Brain pericyte (primary cell): ENCODE measurements around the gene POP5.

Experiments
- DNase-seq: peaks from one replicate; pipeline ENCODE4 v3.0.0-alpha.2; 2012; ENCODE audit warnings: low read depth, low spot score

POP5 gene

DNA sequence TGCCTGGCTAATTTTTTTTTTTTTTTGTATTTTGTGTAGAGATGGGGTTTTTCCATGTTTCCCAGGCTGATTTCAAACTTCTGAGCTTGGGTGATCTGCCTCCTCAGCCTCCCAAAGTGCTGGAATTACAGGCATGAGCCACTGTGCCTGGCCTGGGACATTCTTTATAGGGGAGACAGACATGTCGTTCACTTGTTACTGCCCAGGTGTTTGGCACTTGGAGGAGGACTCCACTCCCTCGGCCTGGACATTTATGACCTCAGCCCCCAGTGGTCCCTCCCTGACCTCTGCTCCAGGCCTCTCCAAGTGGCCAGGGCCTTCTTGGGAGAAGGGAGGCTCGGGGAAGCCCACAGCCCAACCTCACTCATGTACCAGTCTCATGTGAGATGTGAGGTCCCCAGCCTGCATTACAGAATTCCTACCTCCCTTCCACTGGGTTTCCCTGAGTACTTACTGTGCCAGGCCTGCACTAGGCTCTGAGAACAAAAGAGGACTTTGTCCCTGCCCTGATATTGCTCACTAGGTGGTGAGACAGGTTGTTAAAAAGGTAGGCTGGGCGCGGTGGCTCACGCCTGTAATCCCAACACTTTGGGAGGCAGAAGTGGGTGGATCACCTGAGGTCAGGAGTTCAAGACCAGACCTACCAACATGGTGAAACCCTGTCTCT lies 9.7 kb upstream of the POP5 start:
- DNase-seq, result no peak

DNA sequence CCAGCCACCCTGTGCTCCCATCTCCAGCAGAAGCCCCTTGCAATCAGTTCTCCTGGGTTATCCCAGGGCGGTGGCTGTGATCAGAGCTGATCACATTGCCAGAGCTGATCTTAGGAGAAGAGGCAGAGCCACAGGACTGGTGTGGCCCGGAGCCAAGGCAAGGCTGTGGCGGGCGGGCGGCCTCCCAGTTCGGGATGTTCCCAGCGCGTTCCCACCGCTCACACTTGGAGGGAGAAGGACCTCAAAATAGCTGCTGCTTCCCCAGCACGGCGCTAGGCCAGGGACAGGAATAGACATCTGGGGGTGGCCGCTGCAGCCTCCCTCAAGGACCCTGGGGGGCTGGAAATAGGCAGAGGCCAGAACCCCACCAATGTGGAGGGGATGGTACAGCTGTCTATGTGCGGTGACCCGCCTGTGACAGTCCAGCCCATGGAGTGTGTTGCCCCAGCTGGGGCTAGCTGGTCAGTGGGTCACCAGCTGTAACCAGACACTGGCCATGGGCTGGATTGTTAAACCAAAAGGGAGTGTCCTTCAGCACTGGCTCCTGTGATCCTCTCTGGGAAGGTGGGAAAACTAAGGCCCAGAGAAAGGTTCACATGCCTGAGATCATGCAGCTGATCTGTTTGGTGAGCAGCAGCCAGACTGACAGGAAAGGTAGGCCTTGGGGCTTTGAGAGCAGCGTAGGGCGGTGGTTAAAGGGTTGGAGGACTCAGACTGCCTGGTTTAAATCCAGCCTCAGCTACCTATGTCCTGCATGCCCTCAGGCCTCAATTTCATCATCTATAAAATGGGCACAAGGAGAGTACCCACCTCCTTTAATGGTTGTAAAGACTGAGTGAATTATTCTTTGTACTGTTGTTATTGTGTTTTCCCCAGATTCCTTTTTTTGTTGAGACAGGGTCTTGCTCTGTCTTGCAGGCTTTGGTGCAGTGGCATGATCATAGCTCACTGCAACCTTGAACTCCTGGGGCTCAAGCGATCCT lies 8.0 kb upstream of the POP5 start:
- no peak for DNase-seq

DNA sequence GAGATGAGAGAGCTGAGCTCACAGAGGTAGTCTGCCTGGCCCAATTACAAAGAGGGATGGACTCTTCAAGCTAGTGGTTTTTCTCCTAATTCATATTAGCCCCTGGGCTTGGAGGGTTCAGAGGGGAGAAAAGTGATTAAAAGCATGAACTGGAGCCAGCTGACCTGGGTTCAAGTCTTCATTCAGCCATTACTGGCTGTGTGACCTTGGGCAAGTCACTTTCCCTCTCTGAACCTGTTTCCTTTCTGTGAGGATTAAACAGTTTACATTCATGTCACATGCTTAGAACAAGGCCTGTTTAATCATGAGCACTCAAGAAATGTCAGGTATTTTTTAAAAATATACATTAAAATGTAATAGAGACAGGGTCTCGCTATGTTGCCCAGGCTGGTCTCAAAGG lies 7.2 kb upstream of the POP5 start:
- DNase-seq, result no peak

DNA sequence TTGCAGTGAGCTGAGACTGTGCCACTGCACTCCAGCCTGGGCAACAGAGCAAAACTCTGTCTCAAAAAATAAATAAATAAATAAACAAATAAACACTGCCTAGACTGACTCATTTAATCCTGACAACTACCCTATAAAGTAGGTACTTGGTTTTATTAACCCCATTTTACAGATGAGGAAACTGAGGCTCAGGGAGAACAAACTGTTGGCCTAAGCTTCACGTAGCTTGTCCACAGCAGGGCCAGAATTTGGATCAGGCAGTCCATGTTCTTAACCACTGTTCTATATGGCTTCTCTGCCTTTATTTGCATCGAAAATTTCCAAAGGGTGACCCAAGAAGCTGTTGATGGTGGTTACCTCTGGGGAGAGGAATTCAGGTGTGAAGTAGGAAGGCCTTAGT lies 5.7 kb upstream of the POP5 start:
- DNase-seq, result no peak

DNA sequence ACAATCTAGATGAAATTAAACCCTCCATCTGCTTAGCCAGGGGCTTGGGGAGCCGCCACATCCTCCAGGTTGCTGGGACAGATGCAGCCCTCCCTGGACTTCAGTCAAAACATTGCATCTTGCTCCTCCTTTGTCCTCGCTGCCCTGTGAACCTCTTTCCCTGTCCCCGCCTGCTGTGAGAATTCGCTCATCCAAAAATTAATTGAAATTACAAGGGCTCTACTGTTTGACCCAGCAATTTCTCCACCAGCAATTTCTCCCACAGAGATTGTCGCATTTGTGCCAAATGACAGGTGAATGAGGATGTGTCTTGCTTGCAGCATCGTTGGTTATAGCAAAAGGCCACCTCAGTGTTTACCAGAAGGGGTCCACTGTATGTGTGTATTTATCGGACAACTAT lies 5.0 kb upstream of the POP5 start:
- DNase-seq, result no peak

DNA sequence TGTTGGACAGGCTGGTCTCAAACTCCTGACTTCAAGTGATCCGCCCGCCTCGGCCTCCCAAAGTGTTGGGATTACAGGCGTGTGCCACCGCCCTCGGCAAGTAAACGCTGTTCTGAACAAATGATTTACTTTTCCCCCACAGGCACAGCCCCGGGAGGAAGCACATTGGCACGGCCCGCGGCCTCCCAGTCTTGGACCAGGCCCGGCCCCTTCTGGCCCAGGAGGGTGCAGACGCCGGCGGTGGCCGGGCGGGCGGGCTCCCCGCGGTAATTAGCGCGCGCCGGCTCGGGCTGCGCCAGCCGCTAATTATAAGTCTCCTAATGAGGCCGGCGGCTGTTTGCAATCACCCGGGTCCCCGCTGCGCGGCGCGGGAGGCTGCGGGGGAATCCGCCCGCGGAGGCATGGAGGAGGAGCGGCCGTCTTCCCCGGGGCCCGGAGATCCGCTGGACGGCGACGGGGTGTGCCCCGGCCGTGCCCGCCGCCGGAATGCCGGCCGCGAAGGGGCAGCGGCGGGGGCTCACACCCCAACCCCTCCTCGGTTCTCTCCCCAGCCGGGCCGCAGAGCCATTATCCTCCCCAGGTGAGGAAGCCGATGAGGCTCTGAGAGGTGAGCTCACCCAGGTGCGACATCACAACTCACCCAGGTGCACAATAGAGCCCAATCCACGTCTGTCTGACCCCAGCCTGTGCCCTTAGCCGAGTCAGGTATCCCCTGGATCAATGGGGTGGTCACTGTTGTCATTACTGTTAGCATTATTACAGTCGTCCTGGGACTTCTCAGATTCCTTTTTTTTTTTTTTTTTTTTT lies 3.3 kb upstream of the POP5 start:
- DNase-seq, result no peak

DNA sequence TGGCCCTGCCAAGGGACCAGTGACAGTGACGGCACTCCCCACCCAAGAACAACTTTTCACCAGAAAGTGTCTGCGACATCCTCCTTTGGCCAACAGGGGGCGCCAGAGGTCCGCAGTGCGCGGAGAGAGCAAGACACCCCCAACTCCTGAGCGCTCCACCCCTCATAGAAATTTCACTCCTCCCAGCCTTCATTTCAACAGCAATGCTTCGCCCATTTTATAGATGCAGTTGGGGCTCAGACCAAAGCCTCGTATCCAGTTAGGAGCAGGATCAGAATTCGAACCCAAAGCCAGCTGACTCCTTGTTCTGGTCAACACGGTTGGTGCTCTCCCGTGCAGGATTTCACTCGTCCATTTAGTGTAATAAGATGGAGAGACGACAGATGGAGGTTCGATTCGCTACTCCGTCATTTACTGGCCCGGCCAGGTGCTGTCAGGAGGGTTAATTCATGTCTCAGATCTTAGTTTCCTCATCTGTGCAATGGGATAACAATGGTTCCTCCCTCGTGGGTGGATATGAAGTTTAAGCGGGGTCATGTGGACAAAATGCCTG lies 2.4 kb upstream of the POP5 start:
- DNase-seq, result no peak

DNA sequence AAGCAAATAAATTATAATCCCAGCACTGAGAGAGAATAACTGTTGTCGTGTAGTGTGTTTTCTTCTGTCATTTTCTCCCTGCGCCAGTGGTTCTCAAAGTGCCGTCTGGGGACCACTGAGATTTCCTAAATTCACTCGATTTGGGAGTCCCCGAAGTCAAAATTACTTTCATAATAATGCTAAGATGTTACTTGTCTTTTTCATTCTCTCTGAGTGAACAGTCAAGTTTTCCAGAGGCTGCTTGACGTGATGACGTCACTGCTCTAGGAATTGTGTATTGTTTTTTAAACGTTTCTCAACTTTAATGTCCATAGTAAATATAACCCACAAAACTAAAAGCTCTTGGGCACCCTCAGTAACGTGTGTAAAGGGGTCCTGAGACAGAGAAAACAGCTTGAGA lies 796 bp upstream of the POP5 start:
- DNase-seq, result no peak

DNA sequence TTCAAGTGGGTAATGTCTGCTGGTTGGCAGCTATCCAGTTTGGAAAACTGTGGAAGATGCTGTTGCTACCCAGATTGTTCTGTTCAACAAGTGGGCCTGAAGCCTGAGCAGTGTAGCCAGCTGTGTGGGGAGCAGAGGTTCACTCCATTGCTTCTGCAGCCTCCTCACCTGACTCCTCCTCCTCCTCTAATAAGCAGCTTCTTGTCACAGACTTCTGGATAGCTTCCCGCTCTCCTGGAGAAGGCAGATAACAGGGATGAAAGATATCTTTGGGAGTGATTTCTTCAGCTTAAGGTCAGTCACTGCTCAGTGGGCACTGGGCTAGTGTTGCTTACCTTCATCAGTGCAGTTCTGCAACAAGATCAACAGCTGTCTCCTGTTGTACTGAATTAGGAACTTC lies 2.0 kb downstream of the POP5 start:
- no peak for DNase-seq

DNA sequence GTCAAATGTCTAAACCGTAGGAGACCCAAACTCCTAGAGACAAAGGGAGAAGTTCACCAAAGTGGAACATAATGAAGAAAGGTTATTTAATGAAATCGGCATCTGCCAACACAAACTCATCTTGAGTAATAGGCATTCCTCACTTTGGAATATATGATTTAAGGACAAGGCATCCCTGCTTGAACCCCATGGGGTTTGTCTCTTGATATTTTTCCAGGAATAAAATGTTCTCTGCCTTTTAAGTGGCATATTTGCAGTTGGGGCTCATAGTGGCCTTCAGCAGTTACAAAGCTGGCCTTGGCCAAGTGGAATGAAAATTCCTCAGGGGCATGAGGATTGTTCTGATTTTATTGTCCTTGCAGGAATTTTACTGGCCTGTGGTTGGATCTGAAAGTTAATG lies 7.1 kb downstream of the POP5 start:
- DNase-seq, result no peak

DNA sequence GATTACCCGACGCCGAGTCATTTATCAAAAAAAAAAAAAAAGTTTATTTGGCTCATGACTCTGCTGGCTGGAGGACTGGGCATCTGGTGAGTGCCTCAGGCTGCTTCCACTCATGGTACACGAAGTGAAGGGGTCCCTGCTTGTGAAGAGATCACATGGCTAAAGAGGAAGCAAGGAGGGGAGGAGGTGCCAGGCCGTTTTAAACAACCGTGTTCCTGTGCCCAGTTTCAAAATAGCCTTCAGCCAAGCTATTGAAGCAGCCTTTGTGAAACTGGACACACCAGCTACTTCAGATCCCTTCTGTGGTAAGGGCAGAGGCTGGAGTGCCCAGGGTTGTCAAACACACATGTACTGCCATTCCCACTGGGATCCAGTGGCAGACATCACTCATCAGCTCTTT lies 7.6 kb downstream of the POP5 start:
- no peak for DNase-seq

DNA sequence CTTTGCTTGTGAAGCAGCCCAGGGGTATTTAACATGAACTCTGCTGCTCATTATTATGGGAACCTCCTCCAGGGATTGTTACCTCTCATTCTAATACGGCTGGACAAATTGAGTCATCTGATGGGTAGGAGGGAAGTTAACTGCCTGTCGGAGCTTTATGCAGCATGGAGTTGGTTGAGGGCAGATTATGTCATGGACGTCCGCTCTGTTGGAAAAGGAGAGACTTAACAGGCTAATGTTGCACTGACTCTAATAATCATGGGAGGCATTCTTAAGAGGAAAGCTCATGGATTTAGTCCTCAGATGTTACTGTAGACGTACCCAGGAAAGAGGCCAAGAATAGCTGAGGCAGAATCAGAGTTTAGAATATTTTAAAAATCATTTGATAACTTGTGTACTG lies 9.9 kb downstream of the POP5 start:
- DNase-seq, result no peak

DNA sequence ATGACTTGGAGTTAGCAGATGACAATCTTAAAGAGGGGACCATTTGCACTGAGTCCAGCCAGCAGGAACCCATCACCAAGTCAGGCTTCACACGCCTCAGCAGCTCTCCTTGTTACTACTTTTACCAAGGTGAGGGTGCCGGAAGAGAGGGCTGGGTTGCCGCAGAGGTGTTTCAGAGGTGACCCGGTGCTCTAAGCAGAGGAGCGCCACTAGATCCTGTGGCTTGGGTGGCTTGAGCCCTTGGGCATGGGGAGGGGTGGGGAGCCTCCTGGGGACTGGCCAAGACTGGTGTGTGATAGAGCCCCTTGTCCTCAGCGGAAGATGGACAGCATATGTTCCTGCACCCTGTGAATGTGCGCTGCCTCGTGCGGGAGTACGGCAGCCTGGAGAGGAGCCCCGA lies 17.7 kb downstream of the POP5 start:
- no peak for DNase-seq

DNA sequence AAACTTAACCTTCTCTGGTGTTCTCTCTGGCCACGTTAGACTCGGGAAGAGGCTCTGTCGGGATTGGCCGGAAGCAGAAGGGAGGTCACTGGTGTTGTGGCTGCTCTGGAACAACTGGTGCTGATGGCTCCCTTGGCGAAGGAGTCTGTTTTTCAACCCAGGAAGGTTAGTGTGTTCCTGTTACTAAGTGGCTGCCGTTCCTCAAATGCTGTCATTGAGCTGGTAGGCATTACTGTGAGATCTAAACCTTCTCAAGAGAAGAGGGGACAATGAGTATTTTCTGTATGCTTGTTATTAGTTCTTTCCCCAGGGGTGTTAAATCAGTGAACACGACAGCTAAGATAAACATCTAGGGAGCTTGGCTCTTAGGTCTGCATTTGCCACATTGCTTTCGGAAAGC lies 18.3 kb downstream of the POP5 start:
- no peak for DNase-seq

DNA sequence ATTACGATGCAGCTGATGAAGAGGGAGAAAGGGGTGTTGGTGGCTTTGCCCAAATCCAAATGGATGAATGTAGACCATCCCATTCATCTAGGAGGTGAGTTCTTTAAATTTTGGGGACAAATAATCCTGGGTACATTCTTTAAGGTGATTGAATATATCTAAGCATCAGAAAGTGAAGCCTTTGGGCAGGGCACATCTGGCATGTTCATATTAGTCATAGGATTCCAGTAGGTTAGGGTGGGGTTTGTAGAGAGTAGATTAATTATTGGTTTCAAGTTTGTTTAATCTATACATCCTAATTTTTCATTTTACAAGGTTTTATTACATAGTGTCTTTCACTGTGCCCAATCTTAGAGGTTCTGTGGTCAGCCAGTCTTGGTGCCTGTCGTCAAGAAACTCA lies 23.6 kb downstream of the POP5 start:
- DNase-seq, result no peak

DNA sequence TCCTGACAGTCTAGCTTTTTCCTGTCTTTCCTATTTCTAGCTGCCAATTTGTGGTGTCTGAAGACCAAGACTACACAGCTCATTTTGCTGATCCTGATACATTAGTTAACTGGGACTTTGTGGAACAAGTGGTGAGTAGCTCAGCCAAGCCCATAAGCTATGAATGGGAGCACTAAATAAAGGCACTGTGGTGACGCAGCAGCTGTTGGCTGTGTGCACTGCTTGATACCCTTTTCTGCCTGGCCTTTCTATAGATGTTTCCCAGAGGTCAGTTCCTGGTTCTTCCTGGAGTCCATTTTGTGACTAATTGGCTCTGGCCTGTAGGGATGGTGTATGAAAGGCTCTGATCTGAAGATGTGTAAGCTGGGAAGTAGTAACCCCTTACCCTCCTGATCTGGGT lies 26.5 kb downstream of the POP5 start:
- DNase-seq, result no peak

DNA sequence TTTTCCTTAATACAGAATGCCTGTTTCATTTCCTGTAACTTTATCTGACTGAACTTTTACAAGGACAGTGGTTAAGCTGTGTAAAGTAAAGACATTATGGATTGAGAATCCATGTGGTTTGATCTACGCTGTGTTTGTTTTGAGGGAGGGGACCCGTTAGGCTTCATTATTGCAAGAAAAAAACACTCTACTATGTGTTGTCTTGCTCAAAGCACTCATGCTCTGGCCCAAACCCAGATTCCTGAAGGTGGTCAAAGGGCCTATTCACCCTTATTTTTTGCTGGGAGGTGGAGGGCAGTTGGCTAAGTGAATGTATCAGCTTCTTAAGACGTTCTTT lies 35.2 kb downstream of the POP5 start:
- DNase-seq, result no peak

DNA sequence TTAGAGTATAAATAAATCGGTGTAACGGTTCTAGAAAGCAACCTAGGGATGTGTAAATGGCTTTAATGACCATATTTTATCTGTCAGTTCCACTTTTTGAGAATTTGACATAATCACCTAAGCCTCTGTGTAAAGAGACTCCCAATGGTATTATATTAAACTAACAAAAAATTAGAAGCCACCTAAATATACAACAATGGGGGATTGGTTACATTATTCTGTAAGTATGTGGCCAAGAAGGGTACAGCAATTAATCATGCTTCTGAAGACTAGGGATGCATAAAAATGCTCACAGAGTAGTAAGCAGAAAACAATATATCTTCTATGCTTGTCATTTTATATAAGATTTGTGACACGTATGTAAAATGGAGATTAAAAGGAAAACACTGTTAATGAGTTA lies 36.5 kb downstream of the POP5 start:
- no peak for DNase-seq

DNA sequence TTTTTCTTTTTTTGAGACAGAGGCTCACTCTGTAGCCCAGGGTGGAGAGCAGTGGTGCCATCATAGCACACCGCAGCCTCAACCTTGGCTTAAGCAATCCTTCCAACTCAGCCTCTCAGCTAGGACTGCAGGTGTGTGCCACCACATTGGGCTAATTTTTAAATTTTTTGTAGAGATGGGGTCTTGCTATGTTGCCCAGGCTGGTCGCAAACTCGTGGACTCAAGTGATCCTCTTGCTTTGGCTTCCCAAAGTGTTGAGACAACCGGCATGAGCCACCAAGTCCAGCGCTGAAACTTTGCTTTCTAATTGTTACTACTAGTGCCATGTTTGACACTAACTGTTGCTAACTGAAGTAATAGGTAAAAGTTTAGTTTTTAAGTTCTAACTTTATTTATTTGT lies 39.0 kb downstream of the POP5 start:
- DNase-seq, result no peak

DNA sequence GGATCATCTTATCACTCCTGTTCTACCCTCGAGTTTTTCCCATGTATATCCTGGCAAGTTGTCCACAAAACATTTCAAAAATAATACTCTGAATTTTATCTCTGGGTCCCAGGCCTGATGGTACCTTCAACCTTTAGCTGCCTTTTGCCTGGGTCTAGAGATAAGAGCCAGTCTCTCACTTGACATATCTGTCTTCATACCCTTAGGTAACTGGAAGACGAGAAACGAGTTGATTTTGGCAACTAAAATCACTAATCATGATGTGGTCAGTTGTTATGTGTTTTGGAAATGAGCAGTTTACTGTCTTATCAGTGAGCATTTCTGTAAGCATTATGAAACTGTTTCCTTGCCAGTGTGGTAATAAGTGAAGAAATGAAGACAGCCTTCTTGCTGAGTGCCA lies 40.8 kb downstream of the POP5 start:
- no peak for DNase-seq

DNA sequence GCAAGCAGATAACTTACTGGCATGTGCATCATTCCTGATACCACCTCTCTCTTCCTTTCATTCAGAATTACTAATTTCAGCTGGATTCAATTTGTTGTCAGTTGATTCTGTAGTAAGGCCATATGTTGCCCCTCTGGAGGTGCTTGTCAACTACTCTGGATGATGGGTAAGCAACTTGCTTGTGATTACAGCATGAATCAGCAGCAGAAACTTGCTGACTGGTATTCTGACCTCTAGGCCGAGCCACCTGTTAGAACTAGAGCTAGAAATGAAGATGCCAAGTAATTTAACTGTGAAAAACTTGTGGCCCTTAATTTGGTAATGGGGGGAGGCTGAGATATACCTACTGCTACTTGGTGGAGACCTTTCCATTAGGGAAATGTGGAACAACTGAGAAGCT lies 41.9 kb downstream of the POP5 start:
- no peak for DNase-seq
